ENCODE data around the gene PRR36.
"Not testable (repeated sequence)": the region's sequence is repeated elsewhere in the genome, so short reads cannot be mapped to it uniquely, and the experiment has no call there.

PRR36 gene

DNA sequence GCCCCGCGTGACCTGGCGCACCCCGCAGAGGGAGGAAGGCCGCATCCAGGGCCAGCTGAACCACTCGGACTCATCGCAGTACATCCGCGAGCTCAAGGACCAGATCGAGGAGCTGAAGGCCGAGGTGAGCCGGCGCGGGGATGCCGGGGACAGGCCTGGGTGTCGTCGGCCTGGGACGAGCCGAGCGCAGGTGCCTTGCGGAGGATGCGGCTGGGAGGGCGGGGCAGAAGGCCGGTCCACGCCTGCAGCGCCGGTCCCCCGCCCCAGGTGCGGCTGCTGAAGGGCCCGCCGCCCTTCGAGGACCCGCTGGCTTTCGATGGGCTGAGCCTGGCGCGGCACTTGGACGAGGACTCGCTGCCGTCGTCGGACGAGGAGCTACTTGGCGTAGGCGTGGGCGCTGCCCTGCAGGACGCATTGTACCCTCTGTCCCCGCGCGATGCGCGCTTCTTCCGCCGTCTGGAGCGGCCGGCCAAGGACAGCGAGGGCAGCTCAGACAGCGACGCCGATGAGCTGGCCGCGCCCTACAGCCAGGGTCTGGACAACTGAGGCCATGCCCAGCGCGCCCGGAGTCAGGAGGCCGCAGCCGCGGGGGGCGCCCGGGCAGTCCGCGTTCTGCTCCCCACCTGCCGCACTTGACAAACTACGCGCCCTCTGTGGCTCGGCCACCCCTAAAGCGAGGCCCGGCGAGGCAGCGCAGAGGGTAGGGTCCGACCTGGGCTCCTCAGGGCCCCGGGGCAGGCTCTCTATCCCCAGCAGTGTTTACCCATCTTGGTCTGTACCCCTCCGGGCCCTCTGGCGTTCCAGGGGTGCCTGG, 10.8 kb downstream of the PRR36 start:
- TF ChIP-seq, protein P1, sequence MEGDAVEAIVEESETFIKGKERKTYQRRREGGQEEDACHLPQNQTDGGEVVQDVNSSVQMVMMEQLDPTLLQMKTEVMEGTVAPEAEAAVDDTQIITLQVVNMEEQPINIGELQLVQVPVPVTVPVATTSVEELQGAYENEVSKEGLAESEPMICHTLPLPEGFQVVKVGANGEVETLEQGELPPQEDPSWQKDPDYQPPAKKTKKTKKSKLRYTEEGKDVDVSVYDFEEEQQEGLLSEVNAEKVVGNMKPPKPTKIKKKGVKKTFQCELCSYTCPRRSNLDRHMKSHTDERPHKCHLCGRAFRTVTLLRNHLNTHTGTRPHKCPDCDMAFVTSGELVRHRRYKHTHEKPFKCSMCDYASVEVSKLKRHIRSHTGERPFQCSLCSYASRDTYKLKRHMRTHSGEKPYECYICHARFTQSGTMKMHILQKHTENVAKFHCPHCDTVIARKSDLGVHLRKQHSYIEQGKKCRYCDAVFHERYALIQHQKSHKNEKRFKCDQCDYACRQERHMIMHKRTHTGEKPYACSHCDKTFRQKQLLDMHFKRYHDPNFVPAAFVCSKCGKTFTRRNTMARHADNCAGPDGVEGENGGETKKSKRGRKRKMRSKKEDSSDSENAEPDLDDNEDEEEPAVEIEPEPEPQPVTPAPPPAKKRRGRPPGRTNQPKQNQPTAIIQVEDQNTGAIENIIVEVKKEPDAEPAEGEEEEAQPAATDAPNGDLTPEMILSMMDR (IDR thresholded peaks at IDR 0.05; ENCODE audit: extremely low read depth, insufficient read depth, missing control alignments) = no peak
- no peak for DNase-seq (ENCODE audit: low spot score)
- in situ Hi-C loops (cut with MboI; ENCODE audit: low pct_unique_long_range_greater_than_20kb, low sequenced_read_pairs, unreplicated experiment) = no loop called here

DNA sequence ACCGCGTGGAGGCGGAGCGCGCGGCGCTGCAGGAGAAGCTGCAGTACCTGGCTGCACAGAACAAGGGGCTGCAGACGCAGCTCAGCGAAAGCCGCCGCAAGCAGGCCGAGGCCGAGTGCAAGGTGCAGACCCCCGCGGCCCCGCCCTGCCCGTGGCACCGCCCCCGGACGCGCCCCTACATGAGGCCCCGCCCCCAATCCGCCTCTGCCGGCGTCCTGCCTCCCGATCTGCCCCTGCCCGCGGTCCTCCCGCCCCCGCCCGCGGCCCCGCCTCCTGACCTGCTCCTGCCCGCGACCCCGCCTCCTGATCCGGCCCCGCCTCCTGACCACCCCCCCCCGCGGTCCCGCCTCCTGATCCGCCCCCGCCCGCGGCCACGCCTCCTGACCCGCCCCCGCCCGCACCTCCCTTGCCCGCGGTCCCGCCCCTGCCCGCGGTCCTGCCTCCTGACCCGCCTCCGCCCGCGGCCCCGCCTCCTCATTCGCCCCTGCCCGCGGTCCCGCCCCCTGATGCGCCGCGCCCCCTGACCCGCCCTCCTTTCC, 11.7 kb downstream of the PRR36 start:
- DNase-seq (ENCODE audit: low spot score) = peak; percentile 98
- TF ChIP-seq, protein P1 (IDR thresholded peaks at IDR 0.05; ENCODE audit: extremely low read depth, insufficient read depth, missing control alignments) = no peak
- in situ Hi-C loops (cut with MboI; ENCODE audit: low pct_unique_long_range_greater_than_20kb, low sequenced_read_pairs, unreplicated experiment) = no loop called here

DNA sequence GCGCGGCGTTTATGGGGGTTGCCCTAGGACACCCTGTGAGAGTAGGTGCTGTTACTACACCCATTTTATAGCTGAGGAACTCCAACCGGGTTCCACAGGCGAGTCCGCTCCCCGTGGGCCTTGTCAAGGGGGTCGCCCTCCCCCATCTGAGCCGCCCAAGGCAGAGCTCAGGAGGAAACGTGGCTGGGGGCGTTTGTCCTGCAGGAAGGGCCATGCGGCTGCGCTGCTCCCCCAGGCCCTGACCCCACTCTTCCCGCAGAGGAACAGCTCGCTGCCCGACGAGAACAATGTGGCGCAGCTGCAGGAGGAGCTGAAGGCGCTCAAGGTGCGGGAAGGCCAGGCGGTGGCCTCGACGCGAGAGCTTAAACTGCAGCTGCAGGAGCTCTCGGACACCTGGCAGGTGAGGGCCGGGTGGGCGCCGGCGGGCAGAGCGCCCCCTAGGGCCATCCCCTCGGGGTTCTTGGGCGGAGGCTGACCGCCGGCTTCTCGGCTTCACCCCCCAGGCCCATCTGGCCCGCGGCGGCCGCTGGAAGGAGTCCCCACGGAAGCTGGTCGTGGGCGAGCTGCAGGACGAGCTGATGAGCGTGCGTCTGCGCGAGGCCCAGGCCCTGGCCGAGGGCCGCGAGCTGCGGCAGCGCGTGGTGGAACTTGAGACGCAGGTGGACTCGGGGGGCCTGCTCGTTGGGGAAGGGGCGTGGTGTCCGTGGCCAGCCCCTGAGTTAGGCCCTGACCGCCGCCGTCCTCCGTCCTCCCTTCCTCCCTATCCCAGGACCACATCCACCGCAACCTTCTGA, 12.4 kb downstream of the PRR36 start:
- TF ChIP-seq, protein P1 (IDR thresholded peaks at IDR 0.05; ENCODE audit: extremely low read depth, insufficient read depth, missing control alignments) = peak; percentile 41
- in situ Hi-C loops (cut with MboI; ENCODE audit: low pct_unique_long_range_greater_than_20kb, low sequenced_read_pairs, unreplicated experiment) = no loop called here
- no peak for DNase-seq (ENCODE audit: low spot score)

DNA sequence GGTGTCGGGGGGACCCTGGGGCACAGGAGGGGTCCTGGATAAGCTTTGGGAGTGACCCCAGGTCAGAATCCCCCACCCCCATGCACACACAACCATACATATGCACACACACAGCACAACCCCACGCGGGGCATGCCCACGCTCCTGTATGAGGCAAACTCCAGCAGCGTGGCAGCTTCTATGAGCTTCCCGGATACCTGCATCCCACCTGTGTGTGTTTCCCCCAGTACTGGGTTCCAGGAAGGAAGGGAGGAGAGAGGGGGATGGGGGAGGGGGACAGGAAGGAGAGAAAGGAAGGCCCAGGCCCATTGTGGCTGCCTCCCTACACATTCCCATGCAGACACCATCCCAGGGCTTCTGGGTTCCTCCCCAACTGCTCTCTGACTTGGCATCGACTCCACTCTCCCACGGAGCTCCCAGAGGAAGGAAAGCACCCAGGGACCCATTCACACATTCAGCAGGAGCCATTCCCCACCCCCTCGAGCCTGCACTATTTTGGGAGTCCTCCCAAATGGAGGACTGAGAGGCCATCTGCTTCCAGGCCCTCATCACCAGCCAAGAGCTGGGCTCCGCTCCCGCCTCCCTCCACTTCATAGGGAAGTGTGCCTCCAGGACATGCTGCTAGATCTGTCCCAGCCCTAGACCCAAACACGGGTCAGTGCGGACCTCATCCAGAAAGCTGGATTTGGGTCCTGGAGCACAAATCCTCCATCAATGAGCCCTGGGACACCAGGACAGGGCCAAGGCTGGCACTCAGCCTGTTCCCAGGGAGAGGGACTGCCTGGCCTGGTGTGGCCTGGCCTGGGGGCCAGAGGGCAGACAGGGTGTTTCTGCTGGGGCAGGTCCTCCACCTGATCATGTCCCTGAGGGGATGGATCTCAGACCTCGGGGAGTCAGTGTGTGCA, 13.2 kb downstream of the PRR36 start:
- in situ Hi-C loops (cut with MboI; ENCODE audit: low pct_unique_long_range_greater_than_20kb, low sequenced_read_pairs, unreplicated experiment) = no loop called here

DNA sequence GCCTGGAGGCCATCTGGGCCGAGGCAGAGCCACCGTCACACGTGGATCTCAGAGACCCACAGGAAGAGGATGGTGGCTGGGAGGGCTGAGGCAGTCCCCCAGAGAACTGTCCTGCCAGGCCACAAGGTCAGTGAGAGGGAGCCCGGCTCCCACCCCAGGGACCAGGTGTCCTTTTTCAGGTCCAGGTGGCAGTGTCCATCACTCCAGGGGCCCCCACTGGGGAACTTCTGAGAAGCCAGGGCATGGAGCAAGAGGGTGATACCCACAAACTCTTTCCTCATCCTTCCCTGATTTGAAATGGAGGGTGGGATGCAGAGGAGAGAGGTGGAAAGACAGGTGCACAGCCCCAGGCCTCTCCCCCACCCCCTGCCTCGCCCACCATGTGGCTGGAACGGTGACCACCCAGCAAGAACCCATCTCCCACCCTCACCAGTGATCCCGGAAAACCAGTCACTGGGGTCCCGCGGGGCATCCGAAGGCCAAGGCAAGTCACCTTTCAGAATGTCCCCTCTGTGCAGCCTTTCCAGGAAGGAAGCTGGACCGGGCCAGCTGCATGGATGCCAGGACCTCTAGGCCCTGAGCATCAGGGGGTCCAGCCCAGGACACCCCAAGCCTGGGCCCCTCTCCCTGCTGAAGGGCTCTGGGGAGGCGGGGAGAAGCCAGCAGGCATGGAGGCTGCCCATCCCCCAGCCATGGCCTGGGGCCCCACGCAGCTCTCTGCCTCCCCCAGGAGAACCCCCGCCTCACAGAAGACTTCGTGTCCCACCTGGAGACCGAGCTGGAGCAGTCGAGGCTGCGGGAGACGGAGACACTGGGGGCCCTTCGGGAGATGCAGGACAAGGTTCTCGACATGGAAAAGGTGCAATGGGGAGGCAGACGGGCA, 14.1 kb downstream of the PRR36 start:
- DNase-seq (ENCODE audit: low spot score) = no peak
- TF ChIP-seq, protein P1 (IDR thresholded peaks at IDR 0.05; ENCODE audit: extremely low read depth, insufficient read depth, missing control alignments) = no peak
- in situ Hi-C loops (cut with MboI; ENCODE audit: low pct_unique_long_range_greater_than_20kb, low sequenced_read_pairs, unreplicated experiment) = no loop called here

More for the DNA sequence above, 13.2 kb downstream of the PRR36 start:
- TF ChIP-seq, protein P1 (IDR thresholded peaks at IDR 0.05; ENCODE audit: extremely low read depth, insufficient read depth, missing control alignments) = no peak
- no peak for DNase-seq (ENCODE audit: low spot score)

DNA sequence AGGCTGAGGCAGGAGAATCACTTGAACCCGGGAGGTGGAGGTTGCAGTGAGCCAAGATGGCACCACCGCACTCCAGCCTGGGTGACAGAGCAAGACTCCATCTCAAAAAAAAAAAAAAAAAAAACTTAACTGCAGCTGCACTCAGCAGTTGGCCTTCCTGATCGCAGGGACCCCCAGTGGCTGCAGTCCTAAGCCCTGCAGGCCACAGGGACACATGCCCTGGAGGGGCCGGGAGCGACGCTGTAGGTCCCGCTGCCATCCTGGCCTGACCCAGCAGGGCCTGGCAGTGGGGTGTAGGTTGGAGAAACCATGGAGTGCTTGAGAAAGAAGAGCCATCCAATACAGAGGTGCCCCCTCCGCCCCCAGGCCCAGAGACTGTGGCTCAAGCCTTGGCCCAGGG, 15.1 kb downstream of the PRR36 start:
- in situ Hi-C loops (cut with MboI; ENCODE audit: low pct_unique_long_range_greater_than_20kb, low sequenced_read_pairs, unreplicated experiment) = not testable (repeated sequence)

More for the DNA sequence above, 15.1 kb downstream of the PRR36 start:
- DNase-seq (ENCODE audit: low spot score) = peak; percentile 11
